Hepatocyte (in vitro differentiated cells): ENCODE measurements around the gene NPR1.

ENCODE experiments used
- EZH2 ChIP-seq: fragments of 200-600 bp; sonication (generic); IDR thresholded peaks from 2 replicates; pipeline ENCODE4 v1.6.1; 2016; ENCODE audit warnings: antibody characterized with exemption, mild to moderate bottlenecking, borderline replicate concordance
- TF ChIP-seq, protein P1 (sequence below): fragments of 200-600 bp; sonication (generic); IDR thresholded peaks from 2 replicates; pipeline ENCODE4 v1.5.1; 2016; ENCODE audit warnings: antibody characterized with exemption, mild to moderate bottlenecking; ENCODE audit not compliant: poor library complexity

DNA sequence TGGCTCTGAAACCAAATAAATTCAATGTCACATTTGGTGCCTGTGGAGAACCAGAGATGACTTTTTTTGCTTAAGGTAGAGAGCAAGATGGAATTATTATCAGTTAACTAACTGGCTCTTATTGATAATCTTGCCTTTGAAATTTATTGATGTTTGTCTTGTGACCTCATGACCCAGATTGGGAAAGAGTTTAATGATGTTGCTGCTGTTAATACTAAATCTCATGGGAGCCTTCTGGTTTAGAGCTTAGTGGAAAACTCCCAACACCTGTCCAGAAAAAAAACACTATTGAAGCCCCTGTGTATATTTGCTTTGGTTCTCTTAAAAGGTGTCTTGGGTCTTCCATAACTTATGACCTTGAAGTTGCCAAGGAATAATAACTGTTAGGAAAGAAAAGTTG, 34.7 kb upstream of the NPR1 start:
- TF ChIP-seq, protein P1, sequence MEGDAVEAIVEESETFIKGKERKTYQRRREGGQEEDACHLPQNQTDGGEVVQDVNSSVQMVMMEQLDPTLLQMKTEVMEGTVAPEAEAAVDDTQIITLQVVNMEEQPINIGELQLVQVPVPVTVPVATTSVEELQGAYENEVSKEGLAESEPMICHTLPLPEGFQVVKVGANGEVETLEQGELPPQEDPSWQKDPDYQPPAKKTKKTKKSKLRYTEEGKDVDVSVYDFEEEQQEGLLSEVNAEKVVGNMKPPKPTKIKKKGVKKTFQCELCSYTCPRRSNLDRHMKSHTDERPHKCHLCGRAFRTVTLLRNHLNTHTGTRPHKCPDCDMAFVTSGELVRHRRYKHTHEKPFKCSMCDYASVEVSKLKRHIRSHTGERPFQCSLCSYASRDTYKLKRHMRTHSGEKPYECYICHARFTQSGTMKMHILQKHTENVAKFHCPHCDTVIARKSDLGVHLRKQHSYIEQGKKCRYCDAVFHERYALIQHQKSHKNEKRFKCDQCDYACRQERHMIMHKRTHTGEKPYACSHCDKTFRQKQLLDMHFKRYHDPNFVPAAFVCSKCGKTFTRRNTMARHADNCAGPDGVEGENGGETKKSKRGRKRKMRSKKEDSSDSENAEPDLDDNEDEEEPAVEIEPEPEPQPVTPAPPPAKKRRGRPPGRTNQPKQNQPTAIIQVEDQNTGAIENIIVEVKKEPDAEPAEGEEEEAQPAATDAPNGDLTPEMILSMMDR, result no peak
- TF ChIP-seq EZH2, result no peak
